ENCODE data around the gene DLX1.
"Not testable (repeated sequence)": the region's sequence is repeated elsewhere in the genome, so short reads cannot be mapped to it uniquely, and the experiment has no call there.

Gene DLX1

GRCh38 chr2:172065111-172065510 is 20.2 kb upstream of the DLX1 start:
- DNase-seq = no peak

- DNase-seq = no peak
Observed at GRCh38 chr2:172066394-172066886, 18.9 kb upstream of the DLX1 start.

GRCh38 chr2:172067905-172068304 is 17.4 kb upstream of the DLX1 start:
- not testable (repeated sequence) for DNase-seq

GRCh38 chr2:172070936-172071335 is 14.4 kb upstream of the DLX1 start:
- no peak for DNase-seq

- no peak for DNase-seq
Observed at GRCh38 chr2:172072303-172072702, 13.0 kb upstream of the DLX1 start.

GRCh38 chr2:172072706-172073105 is 12.6 kb upstream of the DLX1 start:
- DNase-seq = no peak

- no peak for DNase-seq
Observed at GRCh38 chr2:172073518-172073917, 11.8 kb upstream of the DLX1 start.

GRCh38 chr2:172074254-172074653 is 11.1 kb upstream of the DLX1 start:
- no peak for DNase-seq

GRCh38 chr2:172079416-172079815 is 5.9 kb upstream of the DLX1 start:
- DNase-seq = no peak

GRCh38 chr2:172079838-172080640 is 5.3 kb upstream of the DLX1 start:
- no peak for DNase-seq

GRCh38 chr2:172080641-172081220 is 4.6 kb upstream of the DLX1 start:
- no peak for DNase-seq

GRCh38 chr2:172081221-172082022 is 3.9 kb upstream of the DLX1 start:
- DNase-seq = no peak

GRCh38 chr2:172082105-172082943 is 3.0 kb upstream of the DLX1 start:
- DNase-seq = no peak

GRCh38 chr2:172082944-172083627 is 2.2 kb upstream of the DLX1 start:
- DNase-seq = no peak

GRCh38 chr2:172083628-172084394 is 1.5 kb upstream of the DLX1 start:
- DNase-seq = no peak

GRCh38 chr2:172084395-172084644 is 987 bp upstream of the DLX1 start:
- DNase-seq = no peak

GRCh38 chr2:172084645-172085459 is 455 bp upstream of the DLX1 start:
- peak; percentile 22 to 41 for DNase-seq

GRCh38 chr2:172086241-172087206 is 1.2 kb downstream of the DLX1 start:
- no peak for DNase-seq

- no peak for DNase-seq
Observed at GRCh38 chr2:172087207-172087779, 2.0 kb downstream of the DLX1 start.

Data from NCI-H187 (cell line).